ENCODE data around the gene TAF4.
"Not testable (repeated sequence)": the region's sequence is repeated elsewhere in the genome, so short reads cannot be mapped to it uniquely, and the experiment has no call there.

Gene TAF4

DNA sequence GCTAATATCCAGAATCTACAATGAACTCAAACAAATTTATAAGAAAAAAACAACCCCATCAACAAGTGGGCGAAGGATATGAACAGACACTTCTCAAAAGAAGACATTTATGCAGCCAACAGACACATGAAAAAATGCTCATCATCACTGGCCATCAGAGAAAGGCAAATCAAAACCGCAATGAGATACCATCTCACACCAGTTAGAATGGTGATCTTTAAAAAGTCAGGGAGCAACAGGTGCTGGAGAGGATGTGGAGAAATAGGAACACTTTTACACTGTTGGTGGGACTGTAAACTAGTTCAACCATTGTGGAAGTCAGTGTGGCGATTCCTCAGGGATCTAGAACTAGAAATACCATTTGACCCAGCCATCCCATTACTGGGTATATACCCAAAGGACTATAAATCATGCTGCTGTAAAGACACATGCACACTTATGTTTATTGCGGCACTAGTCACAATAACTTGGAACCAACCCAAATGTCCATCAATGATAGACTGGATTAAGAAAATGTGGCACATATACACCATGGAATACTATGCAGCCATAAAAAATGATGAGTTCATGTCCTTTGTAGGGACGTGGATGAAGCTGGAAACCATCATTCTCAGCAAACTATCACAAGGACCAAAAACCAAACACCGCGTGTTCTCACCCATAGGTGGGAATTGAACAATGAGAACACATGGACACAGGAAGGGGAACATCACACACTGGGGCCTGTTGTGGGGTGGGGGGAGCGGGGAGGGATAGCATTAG is 6.2 kb upstream of the TAF4 start:
- DNase-seq = not testable (repeated sequence)

DNA sequence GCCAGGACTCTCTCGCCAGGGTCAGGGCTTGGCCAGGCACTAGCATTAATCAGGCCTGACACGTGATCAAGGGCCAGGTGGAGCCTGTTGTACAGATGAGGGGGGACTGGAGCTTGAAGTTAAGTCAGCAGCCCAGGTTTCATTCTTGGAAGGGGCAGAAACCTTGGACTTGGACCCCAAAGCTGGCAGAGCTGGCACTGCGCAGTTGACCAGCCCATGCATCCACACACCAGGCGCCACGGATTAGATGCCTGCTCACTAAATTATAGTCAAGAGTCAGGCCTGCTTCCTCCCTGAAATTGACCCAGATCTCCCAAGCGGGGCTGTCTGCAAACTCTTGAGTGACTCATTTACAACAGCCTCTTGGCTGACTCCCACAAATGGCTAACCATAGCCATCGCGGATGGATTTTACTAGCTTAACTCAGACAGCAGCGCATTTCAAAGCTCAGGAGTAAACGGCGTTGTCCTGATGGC is 4.1 kb upstream of the TAF4 start:
- DNase-seq = no peak

- no peak for DNase-seq
These were observed 3.3 kb upstream of the TAF4 start for GRCh38 chr20:62068997-62069396.

GRCh38 chr20:62067547-62068260 is 2.0 kb upstream of the TAF4 start:
- no peak for DNase-seq

GRCh38 chr20:62066983-62067433 is 1.3 kb upstream of the TAF4 start:
- no peak for DNase-seq

- DNase-seq = no peak
These were observed 780 bp upstream of the TAF4 start for GRCh38 chr20:62066339-62066982.

- DNase-seq = no peak
These were observed 659 bp downstream of the TAF4 start for GRCh38 chr20:62064770-62065673.

DNA sequence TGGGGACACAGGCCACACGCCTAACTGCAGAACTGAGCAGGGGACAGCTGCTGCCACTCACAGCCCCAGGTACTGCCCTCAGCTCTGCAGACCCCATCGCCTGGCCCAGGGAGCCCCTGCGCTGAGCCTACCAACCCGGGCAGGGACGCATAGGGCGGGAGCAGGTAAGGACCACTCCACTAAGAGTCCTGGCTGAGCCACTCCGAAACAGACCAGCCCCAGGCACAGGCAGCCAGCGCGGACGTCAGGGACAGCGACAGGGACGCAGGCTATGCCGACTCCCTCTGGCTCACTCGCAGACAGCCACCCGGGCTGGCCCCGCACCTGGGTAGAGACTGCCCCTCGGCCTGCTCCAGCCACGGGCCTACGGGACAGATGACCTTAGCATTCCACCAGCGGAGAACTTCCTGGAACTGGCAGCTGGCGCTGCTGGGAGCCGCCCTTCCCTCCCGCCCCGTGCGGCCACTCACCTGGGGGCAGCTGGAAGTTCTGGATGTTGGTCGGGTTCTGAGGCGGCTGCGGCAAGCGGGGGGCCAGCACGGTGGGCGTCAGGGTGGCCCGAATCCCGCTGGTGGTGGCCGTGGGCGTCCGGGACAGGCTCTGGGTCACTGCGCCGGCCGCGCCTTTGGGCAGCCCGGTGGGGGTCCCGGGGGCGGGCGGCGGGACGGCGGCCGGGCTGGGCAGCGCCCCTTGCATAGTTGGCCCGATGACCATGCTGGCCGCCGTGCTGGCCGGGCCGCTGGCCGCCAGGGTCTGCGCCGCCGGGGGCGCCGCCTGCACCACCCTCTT is 1.5 kb downstream of the TAF4 start:
- no peak for DNase-seq

GRCh38 chr20:62063315-62063980 is 2.2 kb downstream of the TAF4 start:
- DNase-seq = no peak

GRCh38 chr20:62062661-62063314 is 2.9 kb downstream of the TAF4 start:
- no peak for DNase-seq

- no peak for DNase-seq
These were observed 3.7 kb downstream of the TAF4 start for GRCh38 chr20:62061851-62062423.

- DNase-seq = no peak
These were observed 4.8 kb downstream of the TAF4 start for GRCh38 chr20:62060631-62061541.

GRCh38 chr20:62059920-62060630 is 5.6 kb downstream of the TAF4 start:
- no peak for DNase-seq

GRCh38 chr20:62059401-62059800 is 6.3 kb downstream of the TAF4 start:
- no peak for DNase-seq

DNA sequence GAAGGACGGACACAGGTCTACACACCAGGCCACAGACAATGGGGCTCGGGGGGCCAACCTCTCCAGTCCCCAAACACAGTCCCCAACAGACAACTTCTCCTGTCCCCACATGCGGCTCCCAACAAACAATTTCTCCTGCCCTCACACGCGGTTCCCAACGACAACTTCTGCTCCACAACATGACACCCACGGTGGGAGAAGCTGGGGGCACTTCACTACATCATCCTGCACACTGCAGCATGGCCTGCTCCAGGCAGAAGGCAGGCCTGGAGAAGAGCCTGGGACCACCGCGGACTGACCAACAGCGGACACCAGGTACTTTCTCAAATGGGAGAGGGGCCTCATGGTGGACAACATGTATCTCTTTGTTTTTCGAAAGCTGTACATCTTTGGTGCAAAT is 6.7 kb downstream of the TAF4 start:
- DNase-seq = no peak

GRCh38 chr20:62056975-62057374 is 8.7 kb downstream of the TAF4 start:
- no peak for DNase-seq

DNA sequence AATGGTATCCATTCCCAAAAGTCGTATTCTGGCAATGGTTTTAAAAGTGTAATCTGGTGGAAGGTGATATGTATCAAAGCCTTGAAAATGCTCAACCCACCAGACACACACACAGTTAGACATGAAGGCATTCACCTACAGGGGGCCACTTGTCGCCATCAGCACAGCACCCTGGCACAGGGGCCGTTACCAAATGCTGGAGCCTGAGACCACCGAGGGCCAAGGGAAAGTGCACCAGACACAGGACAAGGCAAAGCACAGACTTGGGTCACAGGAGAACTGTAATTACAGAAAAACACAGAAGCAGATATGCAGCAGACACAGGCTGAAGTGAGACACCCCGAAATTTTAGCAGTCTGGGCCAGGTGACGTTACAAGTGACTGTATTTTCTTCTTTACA is 9.3 kb downstream of the TAF4 start:
- no peak for DNase-seq

- not testable (repeated sequence) for DNase-seq
These were observed 9.9 kb downstream of the TAF4 start for GRCh38 chr20:62055862-62056115.
